Measurements from ENCODE around the gene RGN.
"Not testable (repeated sequence)": the region's sequence is repeated elsewhere in the genome, so short reads cannot be mapped to it uniquely, and the experiment has no call there.

Gene RGN

DNA sequence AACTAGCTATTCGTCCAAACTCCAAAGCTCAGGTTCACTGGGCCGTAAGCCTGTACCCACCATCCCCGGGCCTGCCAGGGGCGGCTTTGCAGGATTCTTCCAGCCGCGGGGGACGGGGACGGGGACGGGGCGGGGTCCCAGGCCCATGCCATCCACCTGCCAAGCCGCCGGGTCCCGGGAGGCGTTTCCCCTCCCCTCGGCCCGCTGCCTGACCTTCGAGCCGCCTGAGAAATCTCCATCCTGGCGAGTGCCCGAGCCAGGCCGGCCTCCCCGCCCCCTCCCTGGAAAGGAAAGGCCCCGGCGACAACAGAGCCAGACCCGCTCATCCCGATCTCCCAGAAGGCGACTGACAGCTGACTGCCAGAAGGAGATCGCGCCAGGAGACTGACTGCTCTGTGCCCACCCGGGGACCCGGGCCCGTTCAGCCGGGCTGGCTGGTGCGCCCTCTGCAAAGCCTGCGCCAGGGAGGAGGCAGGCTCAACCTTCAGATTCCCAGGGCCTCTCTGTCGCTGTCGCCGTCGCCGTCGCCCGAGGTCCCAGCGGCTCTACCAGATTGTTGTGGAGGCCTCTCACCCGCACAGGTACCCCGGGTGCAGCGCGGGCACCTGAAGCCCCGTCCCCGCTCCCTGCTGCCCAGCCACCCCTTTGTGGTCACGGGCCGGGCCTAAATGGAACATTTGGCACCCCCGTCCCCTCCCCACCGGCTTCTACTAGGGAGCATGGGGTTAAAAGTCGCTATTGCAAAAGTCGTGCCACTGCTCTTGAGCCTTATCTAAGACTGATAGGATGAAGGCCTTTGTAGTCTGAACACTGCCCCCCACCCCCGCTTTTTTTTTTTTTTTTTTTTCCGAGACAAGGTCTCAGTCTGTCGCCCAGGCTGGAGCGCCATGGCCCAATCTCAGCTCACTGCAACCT, at the start of gene RGN:
Gene RGN, plus strand, starts transcription at position 315 of the 915 bp plus-strand sequence. CDS start 2,702 bp downstream, outside the sequence.
- H3K27ac ChIP-seq = no peak within 1 kb of the TSS
- no peak for DNase-seq (ENCODE audit: low read depth, low spot score)

DNA sequence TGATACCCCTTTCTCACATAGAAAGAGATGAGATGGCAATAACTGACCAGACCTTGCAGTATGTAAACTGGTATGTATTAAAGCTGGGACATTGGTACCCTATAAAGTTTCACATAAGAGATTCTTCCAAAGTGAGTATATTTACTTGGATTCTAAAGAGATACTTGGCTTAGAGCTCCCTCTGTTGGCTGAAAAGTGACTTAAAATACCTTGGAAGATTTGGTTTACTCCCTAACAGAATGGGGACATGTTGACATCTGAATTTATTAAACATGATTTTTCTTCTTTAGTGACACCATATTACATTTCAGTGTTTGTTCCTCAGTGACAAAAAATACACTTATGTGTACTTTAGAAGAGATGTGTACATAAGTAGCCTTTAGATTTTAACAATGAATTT, 47.9 kb upstream of the RGN start:
- H3K27ac ChIP-seq = no peak overlapping the region
- no peak for DNase-seq (ENCODE audit: low read depth, low spot score)

DNA sequence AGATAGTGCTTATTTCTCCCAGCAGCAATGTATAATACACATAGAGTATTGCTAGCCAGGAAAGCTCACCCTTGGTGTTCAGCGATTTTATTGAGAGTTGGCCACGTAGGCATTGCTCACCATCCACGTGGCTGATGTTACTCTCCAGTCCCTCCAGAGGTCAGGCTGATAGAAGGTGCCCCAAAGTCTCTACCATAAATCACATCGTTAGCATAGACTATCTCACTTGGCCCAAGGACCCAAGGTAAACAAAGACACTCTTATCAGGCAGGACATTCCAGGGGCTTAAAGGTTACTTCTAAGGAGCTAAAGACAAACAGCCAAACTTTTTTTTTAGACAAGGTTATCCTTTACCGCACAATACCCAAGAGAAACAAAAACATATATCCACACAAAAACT, 30.3 kb upstream of the RGN start:
- DNase-seq (ENCODE audit: low read depth, low spot score) = no peak
- no peak overlapping the region for H3K27ac ChIP-seq

DNA sequence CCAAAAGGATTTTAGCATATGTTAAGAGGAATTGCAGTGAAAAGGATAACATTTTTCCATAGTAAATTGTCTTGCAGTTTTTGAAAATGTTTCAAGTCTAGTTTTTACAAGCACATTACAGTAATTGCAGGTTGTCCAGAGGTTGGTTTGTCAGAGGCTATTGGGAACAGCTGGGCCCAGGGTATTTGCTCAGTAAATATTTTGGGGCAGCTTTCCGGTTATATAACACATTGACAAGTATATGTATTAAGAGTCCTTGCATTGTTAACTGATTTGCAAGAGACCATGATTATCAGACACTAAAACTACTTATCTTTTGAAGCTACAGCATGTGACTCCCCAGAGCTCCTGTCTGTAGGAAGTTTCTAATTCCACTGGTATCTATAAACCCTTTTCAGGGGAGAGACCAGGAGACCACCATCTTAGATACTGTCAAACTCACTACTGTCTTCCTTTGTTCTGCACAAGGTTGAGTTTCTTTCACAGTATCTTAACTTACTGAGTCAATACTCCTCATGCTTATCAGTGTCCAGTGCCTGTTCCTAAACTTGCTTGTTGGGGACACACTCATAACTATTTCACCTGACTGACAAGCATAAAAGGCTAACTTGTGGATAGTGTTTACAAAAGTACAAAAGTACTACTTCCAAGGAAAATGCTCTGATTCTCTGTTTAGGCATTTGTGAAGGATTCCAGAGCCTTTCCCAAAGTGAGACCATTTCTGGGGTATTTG, 18.9 kb upstream of the RGN start:
- no peak overlapping the region for H3K27ac ChIP-seq
- DNase-seq (ENCODE audit: low read depth, low spot score) = no peak

DNA sequence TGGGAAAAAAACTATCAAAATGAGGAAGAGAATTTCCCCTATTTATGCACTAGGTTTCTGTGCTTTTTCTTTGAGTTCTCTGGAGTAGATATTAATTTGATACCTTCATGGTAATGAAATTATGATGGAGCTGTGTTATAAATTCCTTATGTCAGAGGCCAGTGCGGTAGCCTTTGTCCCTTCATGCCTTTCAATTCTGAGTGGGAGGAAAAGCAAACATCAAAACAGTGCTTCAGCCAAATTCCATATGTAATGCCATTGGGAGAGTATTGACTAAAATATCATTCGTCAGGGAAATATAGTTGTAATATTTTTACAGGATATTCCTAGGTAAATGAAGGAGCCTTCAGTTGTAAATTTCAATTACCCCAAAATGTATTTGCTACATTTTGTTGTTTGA, 17.5 kb upstream of the RGN start:
- H3K27ac ChIP-seq = no peak overlapping the region
- no peak for DNase-seq (ENCODE audit: low read depth, low spot score)

DNA sequence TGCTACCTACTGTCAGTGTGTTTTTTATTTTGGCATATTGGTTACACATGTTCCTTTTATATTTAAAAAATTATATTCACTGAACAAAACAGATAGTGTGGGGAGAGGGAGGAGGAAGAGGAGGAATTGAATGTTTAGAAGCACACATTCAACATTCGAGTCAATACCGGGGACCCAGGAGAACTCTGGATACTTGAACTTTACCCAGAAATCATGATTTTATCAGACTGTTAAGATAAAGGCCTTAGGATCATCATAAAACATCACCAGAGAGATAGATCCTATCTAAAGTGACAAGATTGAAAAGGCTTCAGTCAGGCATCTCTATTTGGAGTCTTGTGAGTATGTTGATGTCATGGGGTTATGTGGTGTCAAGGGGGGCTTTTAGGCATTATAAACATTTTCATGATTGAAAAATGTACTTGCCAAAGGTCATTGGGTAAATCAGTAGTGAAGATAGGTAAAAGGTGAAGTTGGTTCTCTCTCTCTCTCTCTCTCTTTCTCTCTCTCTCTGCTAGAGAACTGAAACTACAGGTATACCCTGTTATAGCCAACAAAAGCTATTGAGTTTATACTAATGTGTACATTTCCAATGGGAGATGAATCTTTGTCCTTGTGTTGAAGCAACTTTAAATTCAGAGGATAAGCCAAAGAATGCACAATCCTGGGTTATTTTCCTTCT, 16.9 kb upstream of the RGN start:
- DNase-seq (ENCODE audit: low read depth, low spot score) = no peak
- H3K27ac ChIP-seq = no peak overlapping the region

DNA sequence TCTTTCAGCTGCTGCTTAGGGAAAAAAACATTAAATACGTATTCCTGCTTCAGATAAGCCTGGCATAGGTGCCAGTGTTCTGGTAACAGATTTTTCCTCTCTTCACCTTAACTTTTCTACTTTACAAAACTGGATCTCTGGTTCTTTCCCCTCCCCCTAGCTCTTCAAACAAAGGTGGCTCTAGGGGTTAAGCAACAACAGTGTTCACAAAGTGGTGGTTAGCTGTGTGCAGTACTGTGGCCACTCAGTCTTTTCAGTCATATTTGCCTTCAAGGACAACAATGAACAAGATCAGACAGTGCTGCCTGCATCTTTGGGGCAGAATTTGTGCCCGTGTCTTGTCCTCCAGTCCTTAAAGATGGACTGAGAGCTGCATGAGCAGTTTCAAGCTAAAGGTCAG, 15.1 kb upstream of the RGN start:
- DNase-seq (ENCODE audit: low read depth, low spot score) = no peak
- no peak overlapping the region for H3K27ac ChIP-seq

DNA sequence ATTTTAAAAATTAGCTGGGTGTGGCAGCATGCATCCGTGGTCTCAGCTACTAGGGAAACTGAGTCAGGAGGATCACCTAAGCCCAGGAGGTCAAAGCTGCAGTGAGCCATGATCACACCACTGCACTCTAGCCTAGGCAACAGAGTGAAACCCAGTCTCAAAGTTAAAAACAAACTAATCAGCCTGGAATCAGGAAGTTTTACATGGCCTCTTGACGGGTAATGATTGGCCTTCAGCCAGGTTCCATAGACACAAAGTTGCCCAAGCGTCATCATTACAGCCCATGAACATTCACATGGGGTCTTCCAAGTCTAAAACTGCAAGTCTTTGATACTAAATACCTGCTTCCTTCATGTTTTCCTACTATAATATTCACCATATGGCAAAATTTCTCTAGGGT, 10.0 kb upstream of the RGN start:
- no peak for DNase-seq (ENCODE audit: low read depth, low spot score)
- H3K27ac ChIP-seq = no peak overlapping the region

DNA sequence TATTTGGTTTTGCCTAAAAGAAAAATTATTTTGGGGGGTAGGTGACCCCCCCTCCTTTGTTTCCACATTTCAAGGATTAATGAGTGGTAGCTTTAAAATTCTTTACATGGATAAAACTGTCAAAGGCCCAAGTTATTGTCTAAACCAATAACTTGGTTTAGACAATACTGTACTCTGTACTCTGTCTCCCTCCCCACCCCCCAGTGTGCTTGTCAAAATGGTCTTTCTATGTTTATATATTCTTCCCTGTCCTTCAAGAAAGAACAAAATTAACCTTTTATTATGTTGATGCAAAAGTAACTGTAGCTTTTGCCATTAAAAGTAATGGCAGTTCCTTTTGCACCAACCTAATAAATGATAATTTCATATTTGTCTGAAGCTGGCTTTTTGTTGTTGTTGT, 9.5 kb upstream of the RGN start:
- no peak for DNase-seq (ENCODE audit: low read depth, low spot score)

DNA sequence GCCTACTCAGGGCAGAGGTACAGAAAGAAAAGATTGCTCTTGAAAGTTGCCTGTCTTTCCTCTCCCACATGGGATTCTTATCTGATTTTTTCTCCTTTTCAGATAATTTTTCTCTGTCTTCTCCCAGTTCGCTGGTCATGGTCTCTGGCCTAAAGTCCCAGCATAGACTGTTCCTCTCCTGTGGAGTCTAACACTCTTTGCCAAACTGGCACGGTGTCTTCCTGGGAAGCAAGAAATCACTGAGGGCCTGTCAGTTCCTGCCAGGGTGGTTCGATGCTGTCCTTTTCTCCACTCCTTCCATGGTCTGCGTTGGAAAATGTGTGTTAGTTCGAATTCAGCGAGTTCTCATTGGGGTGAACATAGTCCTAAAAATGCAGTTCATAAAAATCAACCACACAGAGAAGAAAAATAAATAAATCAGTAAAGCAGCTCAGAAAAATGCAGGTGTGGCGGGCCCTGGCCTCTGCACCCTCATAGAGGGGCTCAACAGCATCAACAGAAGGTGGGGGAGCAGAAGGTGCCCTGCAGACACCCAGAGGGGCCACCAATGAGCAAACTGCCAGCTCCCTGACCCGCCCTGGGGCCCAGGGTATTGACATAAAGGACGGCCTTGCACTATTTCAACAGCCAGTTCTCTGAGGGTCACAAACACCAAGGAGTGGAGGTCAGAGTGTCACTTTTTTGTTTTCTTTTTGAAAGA, 2.1 kb downstream of the RGN start:
- H3K27ac ChIP-seq = no peak overlapping the region
- DNase-seq (ENCODE audit: low read depth, low spot score) = no peak

More for the DNA sequence above, 9.5 kb upstream of the RGN start:
- no peak overlapping the region for H3K27ac ChIP-seq

DNA sequence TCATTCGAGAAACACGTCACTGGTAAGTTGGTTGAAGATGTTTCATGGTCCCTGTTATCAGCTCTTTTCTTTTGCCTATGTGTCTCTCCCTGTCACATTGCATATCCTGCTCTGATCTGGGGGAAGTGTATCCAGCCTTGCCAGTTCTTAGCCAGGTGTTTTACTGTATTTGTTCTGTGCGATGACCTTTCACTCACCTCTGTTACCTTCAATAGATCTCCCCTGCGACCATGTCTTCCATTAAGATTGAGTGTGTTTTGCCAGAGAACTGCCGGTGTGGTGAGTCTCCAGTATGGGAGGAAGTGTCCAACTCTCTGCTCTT, 2.6 kb downstream of the RGN start:
- H3K27ac ChIP-seq = no peak overlapping the region
- DNase-seq (ENCODE audit: low read depth, low spot score) = no peak

DNA sequence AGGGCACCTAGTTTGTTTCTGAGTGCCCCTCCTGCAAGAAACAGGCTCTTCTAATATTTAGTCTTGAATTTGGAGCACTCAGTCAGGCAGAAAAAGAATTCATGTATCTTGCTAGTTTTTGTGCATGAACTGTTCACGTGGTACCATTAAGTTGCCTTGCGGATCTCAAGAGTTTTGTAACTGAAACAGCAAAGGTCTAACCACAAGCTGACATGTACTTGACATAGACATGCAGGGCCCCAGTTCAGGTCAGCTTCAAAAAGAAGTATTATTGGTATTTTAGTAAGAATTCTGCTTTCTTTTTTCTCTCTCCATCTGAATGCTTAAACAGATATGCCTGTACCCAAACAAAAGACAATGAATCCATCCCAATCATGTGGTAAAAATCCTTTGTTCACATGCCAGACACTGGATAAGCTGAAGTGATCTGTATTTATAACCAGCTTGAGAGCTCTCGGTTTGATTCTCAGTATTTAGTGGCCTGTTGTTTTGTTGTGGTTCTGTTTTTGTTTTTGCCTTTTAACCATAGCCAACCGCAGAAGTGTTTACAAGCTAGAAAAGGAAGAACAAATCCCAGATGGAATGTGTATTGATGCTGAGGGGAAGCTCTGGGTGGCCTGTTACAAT, 13.0 kb downstream of the RGN start:
- no peak for DNase-seq (ENCODE audit: low read depth, low spot score)
- H3K27ac ChIP-seq = no peak overlapping the region

DNA sequence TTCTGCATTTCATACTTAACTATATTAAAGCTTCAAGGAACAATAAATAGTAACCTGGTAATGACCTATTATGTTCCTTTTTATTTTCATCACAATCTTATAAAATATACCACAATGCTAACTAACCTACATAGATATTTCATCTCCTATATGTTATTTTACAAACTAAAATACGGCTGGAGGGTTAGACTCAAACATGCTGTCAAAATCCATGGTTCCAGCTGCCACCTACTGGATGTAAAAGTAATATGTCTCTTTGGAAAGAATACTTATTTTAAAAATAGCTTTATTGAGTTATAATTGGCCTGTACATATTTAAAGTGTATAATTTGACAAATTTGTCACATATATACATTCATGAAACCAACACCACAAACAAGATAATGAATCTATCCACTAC, 15.0 kb downstream of the RGN start:
- no peak overlapping the region for H3K27ac ChIP-seq
- no peak for DNase-seq (ENCODE audit: low read depth, low spot score)

DNA sequence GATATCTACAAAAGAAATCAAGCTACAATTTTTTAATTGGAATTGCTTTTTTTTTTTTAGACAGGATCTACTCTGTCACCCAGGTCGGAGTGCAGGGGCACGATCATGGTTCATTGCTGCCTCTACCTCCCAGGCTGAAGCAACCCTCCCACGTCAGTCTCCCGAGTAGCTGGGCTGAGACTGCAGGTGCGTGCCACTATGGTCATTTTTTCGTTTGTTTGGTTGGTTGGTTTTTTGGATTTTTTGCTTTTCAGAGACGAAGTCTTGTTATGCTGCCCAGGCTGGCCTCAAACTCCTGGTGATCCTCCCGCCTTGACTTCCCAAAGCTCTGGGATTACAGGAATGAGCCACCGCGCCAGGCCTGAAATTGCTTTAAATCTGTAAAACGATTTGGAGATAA, 15.6 kb downstream of the RGN start:
- H3K27ac ChIP-seq = no peak overlapping the region

DNA sequence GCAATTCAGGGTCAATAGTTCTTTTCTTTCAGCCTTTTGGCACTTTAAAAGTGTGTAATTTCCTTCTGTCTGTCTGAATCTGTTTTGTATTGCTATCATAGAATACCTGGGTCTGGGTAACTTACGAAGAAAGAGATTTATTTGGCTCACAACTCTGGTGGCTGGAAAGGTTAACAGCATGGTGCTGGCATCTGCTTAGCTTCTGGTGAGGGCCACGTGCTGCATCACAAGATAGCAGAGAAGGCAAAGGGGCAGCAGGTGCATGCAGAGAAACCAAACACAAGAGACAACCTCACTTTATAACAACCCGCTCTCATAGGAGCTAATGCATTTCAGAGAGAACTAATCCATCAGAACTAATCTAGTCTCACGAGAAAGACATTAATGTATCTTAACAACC, 18.8 kb downstream of the RGN start:
- no peak overlapping the region for H3K27ac ChIP-seq
- no peak for DNase-seq (ENCODE audit: low read depth, low spot score)

More for the DNA sequence above, 15.6 kb downstream of the RGN start:
- no peak for DNase-seq (ENCODE audit: low read depth, low spot score)

DNA sequence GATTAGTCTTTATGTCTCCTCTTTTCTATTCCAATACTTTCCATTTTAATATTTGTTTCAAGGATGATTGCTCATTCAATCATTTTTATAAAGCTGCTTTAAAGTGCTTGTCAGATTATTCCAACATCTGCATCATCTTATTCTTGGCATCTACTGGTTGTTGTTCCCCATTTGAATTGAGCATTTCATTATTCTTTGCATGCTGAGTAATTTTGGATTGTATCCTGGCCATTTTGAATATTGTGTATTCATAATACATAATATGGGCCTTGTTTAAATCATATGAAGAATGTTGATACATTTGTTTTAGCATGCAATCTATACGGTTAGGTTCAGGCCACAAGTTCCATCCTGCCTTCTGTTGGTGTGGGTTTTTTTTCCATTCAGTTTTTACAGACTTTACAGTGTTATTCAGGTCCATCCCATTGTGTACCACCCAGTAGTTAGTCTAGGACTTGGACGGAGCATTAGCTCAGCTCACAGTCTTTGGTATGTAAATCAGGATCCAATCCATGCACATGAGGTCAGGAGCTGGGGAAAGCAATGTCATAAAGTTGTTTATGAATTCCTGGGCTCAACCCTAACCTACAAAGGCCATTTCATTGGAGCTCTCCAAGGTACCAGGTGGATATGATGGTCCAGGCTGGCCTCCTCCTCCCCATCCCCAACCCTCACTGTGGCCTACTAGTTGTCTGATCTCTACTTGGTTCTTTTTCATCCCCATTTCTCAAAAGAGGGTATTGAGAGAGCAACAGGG, 20.3 kb downstream of the RGN start:
- DNase-seq (ENCODE audit: low read depth, low spot score) = no peak
- H3K27ac ChIP-seq = no peak overlapping the region

DNA sequence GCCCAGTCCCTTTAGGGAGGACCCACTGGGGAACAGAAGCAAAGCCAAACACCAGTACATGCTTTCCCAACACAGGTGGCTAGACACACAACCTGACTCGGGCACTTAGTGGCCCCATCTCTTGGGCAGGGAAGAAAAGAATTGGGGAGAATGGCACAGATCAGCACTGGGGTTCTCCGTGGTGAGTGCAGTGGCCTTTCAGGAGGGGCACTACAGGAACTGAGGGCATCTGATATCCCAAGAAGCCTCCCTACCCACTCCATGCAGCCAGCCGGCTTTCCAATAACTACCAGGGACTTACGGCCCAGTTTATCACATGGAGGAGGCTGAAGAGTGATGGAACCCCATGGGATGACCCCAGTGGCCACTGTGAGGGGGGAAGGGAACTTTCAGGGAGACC, 23.0 kb downstream of the RGN start:
- DNase-seq (ENCODE audit: low read depth, low spot score) = no peak
- no peak overlapping the region for H3K27ac ChIP-seq

DNA sequence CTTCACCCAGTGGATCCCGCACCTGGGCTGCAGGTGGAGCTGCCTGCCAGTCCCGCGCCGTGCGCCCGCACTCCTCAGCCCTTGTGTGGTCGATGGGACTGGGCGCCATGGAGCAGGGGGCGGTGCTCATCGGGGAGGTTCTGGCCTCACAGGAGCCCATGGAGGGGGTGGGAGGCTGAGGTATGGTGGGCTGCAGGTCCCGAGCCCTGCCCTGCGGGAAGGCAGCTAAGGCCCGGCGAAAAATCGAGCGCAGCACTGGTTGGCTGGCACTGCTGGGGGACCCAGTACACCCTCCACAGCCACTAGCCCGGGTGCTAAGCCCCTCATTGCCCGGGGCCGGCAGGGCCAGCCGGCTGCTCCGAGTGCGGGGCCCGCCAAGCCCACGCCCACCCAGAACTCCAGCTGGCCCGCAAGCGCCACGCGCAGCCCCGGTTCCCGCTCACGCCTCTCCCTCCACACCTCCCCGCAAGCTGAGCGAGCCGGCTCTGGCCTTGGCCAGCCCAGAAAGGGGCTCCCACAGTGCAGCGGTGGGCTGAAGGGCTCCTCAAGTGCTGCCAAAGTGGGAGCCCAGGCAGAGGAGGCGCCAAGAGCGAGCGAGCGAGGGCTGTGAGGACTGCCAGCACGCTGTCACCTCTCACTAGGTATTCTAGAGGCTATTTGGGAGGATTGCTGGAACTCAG, 32.8 kb downstream of the RGN start:
- not testable (repeated sequence) for DNase-seq (ENCODE audit: low read depth, low spot score); H3K27ac ChIP-seq
